ENCODE results near the gene STUB1.

The STUB1 gene

GRCh38 chr16:726438-727290, 46.5 kb downstream of the STUB1 start, which contains the start of the genes CCDC78 and HAGHL:
Gene CCDC78 (minus strand): TSS chr16:726443. CDS start chr16:726367, 76 bp downstream.
Gene HAGHL (plus strand): TSS chr16:727106. CDS start chr16:727510, 404 bp downstream.
- peak; percentile 50 for DNase-seq

- DNase-seq = no peak
Measured at GRCh38 chr16:727291-727977, 47.2 kb downstream of the STUB1 start.

GRCh38 chr16:728131-728889, 48.1 kb downstream of the STUB1 start:
- peak; percentile 45 for DNase-seq

- DNase-seq = no peak
Measured at GRCh38 chr16:728890-729744, 48.9 kb downstream of the STUB1 start.

- no peak for DNase-seq
Measured at GRCh38 chr16:729768-730665, 49.8 kb downstream of the STUB1 start.

- no peak for DNase-seq
Measured at GRCh38 chr16:730666-731509, 50.7 kb downstream of the STUB1 start.

GRCh38 chr16:732332-732731, 52.1 kb downstream of the STUB1 start:
- DNase-seq = no peak
